Choroid plexus epithelial cell (primary cell): ENCODE data around the gene FXN.

Experiments used
- DNase-seq: peaks from one replicate; pipeline ENCODE4 v3.0.0-alpha.2; 2010; ENCODE audit warnings: low read depth
- H3K4me3 ChIP-seq: 2 replicates; pipeline ENCODE4 v1.5.1; 2011; ENCODE audit warnings: low read depth, mild to moderate bottlenecking, control low read depth, low read length, moderate library complexity
- TF ChIP-seq, protein P1 (sequence below): conservative IDR thresholded peaks from 2 replicates; pipeline ENCODE4 v1.5.1; 2011; ENCODE audit warnings: low read depth, mild to moderate bottlenecking, control low read depth, inconsistent platforms, low read length, moderate library complexity

FXN gene

DNA sequence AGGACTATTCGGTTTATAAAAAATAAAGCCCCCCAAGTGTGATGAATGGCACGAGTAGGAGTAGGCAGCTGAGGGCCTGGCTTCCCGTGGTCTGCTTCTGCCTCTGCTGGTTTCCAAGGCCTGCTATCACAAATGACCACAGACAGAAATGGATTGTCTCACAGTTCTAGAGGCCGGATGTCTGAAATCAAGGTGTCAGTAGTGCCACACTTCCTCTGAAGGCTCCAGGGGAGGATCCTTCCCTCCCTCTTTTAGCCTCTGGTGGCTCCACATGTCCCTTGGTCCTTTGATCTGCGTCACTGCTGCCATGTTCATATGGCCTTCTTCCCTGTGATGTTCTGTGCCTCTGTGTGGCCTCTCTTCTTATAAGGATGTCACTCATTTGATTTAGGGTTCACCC, 36.7 kb upstream of the FXN start:
- no peak overlapping the region for H3K4me3 ChIP-seq
- no peak for DNase-seq
- TF ChIP-seq, protein P1, sequence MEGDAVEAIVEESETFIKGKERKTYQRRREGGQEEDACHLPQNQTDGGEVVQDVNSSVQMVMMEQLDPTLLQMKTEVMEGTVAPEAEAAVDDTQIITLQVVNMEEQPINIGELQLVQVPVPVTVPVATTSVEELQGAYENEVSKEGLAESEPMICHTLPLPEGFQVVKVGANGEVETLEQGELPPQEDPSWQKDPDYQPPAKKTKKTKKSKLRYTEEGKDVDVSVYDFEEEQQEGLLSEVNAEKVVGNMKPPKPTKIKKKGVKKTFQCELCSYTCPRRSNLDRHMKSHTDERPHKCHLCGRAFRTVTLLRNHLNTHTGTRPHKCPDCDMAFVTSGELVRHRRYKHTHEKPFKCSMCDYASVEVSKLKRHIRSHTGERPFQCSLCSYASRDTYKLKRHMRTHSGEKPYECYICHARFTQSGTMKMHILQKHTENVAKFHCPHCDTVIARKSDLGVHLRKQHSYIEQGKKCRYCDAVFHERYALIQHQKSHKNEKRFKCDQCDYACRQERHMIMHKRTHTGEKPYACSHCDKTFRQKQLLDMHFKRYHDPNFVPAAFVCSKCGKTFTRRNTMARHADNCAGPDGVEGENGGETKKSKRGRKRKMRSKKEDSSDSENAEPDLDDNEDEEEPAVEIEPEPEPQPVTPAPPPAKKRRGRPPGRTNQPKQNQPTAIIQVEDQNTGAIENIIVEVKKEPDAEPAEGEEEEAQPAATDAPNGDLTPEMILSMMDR, result no peak

DNA sequence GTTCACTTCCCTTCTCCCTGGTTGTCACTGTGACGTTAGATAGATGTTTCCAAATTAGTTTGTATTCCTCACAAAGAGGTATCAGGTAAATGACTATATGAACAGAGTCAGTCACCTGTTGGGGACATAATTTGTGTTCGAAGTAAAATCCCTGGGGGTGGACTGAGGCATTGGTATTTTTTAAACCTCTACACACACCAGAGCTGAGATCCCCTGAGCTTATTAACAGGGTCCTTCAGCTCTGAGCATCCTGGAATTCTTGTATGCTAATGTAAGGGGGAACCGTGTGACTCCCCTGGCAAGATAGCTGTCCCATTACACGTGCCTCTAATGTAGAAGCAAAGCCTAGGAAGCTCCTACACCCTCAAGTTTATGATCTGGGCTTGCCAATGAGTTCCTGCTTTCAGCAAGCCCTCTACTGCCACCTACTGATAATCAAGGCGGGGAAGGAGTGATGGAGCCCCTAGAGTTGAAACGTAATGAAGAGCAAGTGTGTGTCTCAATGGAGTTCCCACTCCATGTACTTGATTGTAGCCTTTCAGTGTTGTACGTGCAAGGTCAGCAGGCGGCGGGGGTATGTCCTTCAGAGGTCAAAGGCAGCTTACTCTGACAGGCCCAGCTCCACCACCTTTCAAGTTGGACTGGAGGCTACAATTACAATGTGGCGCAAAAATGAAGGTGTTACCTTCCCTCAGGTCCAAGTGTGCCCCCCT, 36.0 kb upstream of the FXN start:
- TF ChIP-seq, protein P1, result peak; percentile 97
- DNase-seq, result peak; percentile 88
- no peak overlapping the region for H3K4me3 ChIP-seq

DNA sequence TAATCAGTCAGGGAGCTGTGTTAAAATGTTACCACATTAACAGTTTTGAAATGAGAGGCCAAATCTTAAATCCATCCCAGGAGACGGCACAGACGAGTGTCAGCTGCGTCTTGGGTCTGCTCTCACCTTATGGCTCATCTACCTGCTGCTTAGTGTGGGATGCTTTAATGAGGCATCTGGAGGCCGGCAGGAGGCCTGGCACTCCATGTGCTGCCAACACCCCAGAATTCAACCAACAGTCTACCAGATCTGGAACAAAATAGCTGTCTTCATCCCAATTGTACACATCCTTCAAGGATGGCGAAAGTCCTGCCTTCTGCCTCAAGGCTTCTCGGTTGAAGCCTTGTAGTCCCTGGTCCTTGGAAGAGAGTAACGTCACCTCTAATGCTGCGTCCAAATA, 33.6 kb upstream of the FXN start:
- H3K4me3 ChIP-seq, result no peak overlapping the region
- TF ChIP-seq, protein P1, result no peak
- no peak for DNase-seq

DNA sequence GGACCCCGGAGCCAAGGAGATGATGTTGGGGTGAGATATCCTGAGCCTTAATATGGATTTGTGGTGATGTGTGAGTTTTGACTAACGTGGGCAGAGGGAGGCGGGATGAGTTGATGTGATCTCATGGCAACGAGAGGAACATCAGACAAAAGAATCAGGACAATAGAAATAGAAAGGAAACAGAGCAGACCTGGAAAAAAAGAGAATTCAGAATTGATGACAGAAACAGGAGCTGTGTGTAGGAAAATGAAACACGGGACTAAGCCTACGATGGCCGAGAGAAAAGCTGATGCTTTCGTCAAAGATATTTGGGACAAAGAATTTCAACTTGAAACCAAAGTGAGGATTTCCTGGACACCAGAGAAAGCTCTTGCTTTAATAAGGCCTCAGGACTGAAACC, 32.5 kb upstream of the FXN start:
- TF ChIP-seq, protein P1, result no peak
- no peak overlapping the region for H3K4me3 ChIP-seq
- no peak for DNase-seq

DNA sequence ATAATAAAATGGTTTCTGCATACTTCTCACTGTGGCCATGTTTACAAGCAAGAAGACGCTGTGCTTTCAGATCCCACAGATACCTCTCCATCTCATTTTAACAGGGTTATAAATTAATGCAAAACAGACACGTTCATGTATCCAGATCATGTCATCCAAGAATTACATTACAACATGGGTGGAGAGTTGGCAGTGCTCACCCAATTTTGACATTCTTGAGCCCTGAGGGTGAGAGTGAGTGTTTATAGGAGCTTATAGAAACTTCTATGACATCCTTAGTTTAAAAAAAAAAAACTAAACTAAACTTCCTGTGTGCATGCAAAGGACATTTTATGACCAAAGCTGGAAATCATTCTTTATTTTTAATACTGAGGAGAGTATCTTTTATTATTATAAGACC, 30.7 kb upstream of the FXN start:
- H3K4me3 ChIP-seq, result no peak overlapping the region
- DNase-seq, result no peak
- TF ChIP-seq, protein P1, result no peak

DNA sequence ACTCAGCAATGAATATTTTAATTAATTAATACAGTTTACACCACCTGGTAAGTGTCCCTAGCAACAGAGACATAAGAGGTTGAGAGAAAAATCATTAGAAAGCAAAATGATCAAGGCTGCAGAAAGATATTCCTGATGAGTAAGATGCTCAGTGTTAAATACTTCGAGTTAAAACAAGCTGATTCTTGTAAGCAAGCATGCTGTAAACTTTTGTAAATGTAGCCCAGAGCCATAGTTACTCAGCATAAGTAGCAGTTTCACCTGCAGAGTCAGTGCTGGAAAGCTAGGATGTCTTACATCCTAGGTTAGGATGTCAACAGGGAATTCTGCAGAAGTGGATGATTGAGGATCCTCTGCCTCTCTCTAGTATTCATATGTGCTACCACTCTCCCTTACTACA, 25.8 kb upstream of the FXN start:
- no peak for DNase-seq
- H3K4me3 ChIP-seq, result no peak overlapping the region
- TF ChIP-seq, protein P1, result no peak

DNA sequence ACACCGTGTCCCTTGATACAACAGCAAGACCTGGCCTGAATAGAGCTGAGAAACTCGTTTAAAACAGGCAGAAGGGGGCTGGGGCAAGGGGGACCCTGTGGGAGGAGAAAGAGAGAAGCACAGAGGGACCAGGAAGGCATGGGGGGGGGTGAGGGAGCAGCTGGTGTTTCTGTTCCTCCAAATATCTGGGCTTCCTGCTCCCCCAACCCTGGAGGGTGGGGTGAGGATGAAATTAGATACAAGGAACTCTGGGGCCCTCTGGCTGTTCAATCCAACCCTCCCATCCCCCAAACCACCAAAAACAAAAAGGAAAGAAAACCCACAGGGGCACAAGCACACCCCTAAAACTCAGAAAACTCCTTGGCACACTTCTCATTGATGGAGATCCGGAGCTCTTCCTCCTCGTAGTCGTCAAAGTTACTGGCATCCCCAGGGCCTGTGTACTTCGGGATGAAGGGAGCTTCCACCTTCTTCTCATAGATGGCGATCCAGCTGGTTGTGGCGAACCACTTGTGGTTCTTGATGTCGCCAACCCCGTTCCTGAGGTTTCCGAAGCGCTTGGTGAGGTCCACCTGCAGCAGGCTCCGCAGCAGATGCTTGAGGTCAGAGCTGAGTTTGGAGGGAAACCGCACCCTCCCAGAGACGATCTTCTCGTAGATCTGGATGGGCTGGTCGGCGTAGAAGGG, 22.7 kb upstream of the FXN start:
- DNase-seq, result no peak
- H3K4me3 ChIP-seq, result no peak overlapping the region
- TF ChIP-seq, protein P1, result no peak
